ENCODE data around the gene C2CD4D.
"Not testable (repeated sequence)": the region's sequence is repeated elsewhere in the genome, so short reads cannot be mapped to it uniquely, and the experiment has no call there.

Gene C2CD4D

DNA sequence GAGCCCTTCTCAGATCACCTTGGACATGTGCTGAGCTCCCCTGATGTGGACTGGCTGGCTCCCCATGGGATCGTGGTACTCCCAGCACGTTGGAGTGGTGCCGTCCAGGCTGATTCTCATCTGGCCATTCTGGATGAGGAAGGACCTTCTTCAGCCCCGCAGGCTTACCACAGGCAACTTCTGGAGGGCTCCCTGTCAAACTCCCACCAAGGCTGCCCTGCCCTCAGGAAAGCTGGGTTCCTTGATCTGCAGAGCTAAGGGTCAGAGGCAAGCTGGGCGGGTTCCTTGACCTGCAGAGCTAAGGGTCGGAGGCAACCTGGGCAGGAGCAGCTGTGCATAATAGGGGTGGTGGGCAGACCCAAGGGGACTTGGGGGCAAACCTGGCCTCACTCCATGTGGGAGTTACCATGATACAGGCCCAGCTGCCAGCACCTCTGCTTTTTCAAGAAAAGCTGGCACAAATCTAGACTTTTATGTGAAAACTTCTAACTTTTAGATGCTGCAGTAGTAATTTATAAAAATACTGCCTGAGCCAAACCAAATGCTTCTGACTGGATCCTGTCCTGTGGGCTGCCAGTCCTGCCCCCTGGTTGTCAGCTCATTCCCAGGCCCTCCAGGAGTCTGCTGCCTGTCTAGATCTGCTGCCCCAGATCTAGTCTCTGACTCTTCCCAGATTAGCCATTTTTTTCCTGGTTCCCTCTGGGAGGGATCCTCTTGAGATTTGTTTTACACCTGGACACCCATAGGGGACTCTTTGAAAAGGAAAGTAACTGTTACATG, 19.5 kb upstream of the C2CD4D start:
- no peaks in the 10 kb centered on the region for H3K27me3 ChIP-seq (replicated peaks in 2 of 5; ENCODE audit: control insufficient read depth in 4 of 5, insufficient read depth in 5 of 5, low read length in 4 of 5)
- H3K36me3 ChIP-seq (ENCODE audit: control insufficient read depth in 4 of 4, insufficient read depth in 4 of 4, low read length in 3 of 4): no peaks in the 10 kb centered on the region
- no peaks in the 10 kb centered on the region for H3K9me3 ChIP-seq (ENCODE audit: control extremely low read depth in 1 of 5, control insufficient read depth in 4 of 5, insufficient read depth in 2 of 5, low read depth in 1 of 5, low read length in 4 of 5)
- H3K27ac ChIP-seq (ENCODE audit: insufficient read depth in 1 of 2, low read depth in 1 of 2, low read length in 2 of 2, poor library complexity in 1 of 2, severe bottlenecking in 2 of 2): no peak overlapping the region
- POLR2A ChIA-PET: no interaction called here
- H3K4me1 ChIP-seq (ENCODE audit: control extremely low read depth in 1 of 4, control insufficient read depth in 4 of 4, insufficient read depth in 4 of 4, low read length in 3 of 4): peaks cover 0 to 24% (median 2%) of the 10 kb centered on the region in 4 experiments
- WGBS (ENCODE audit: insufficient coverage): 98% methylated on average over 6 of the region's 6 CpGs
- CTCF ChIA-PET: interaction anchor here (1.0 to 2.9 kb wide), 9 partner anchors 9 to 61 kb away, joined by 3 to 10 read pairs (median 5); partner anchors contain the start of gene C2CD4D
- H3K4me3 ChIP-seq (ENCODE audit: control insufficient read depth in 1 of 7, extremely low read depth in 1 of 7, insufficient read depth in 4 of 7, low read depth in 2 of 7, low read length in 6 of 7): no peak overlapping the region
- DNase-seq: no peak

- H3K27ac ChIP-seq (ENCODE audit: insufficient read depth in 1 of 2, low read depth in 1 of 2, low read length in 2 of 2, poor library complexity in 1 of 2, severe bottlenecking in 2 of 2): no peak overlapping the region
Measured at GRCh38 chr1:151858030-151858746, 18.6 kb upstream of the C2CD4D start.

GRCh38 chr1:151855933-151856332, 16.3 kb upstream of the C2CD4D start:
- Histone ChIP-seq H3K9me3 (ENCODE audit: control extremely low read depth in 1 of 5, control insufficient read depth in 4 of 5, insufficient read depth in 2 of 5, low read depth in 1 of 5, low read length in 4 of 5) (no peaks in the 10 kb centered on the region), H3K4me3 (ENCODE audit: control insufficient read depth in 1 of 7, extremely low read depth in 1 of 7, insufficient read depth in 4 of 7, low read depth in 2 of 7, low read length in 6 of 7) (no peak overlapping the region), H3K4me1 (ENCODE audit: control extremely low read depth in 1 of 4, control insufficient read depth in 4 of 4, insufficient read depth in 4 of 4, low read length in 3 of 4) (peaks cover 0 to 24% (median 6%) of the 10 kb centered on the region in 4 experiments), H3K27me3 (replicated peaks in 2 of 5; ENCODE audit: control insufficient read depth in 4 of 5, insufficient read depth in 5 of 5, low read length in 4 of 5) (no peaks in the 10 kb centered on the region), H3K27ac (ENCODE audit: insufficient read depth in 1 of 2, low read depth in 1 of 2, low read length in 2 of 2, poor library complexity in 1 of 2, severe bottlenecking in 2 of 2) (no peak overlapping the region), H3K36me3 (ENCODE audit: control insufficient read depth in 4 of 4, insufficient read depth in 4 of 4, low read length in 3 of 4) (no peaks in the 10 kb centered on the region)
- WGBS (ENCODE audit: insufficient coverage): 68% methylated on average over 3 of the region's 4 CpGs
- POLR2A ChIA-PET: no interaction called here
- peak in 1 of 3 donors; percentile 53 for DNase-seq
- CTCF ChIA-PET: interaction anchor here (0.7 to 2.9 kb wide), 5 partner anchors 9 to 58 kb away, joined by 3 to 10 read pairs (median 4); no protein-coding TSS in a partner anchor

More at GRCh38 chr1:151858030-151858746, 18.6 kb upstream of the C2CD4D start:
- WGBS (ENCODE audit: insufficient coverage): no CpG with 5 or more reads among the region's 3 CpGs
- ChIA-PET CTCF (interaction anchor here (0.5 to 2.9 kb wide), 9 partner anchors 9 to 60 kb away, joined by 3 to 10 read pairs (median 5); partner anchors contain the start of gene C2CD4D), POLR2A (no interaction called here)
- no peaks in the 10 kb centered on the region for H3K27me3 ChIP-seq (replicated peaks in 2 of 5; ENCODE audit: control insufficient read depth in 4 of 5, insufficient read depth in 5 of 5, low read length in 4 of 5)
- H3K9me3 ChIP-seq (ENCODE audit: control extremely low read depth in 1 of 5, control insufficient read depth in 4 of 5, insufficient read depth in 2 of 5, low read depth in 1 of 5, low read length in 4 of 5): no peaks in the 10 kb centered on the region
- no peaks in the 10 kb centered on the region for H3K36me3 ChIP-seq (ENCODE audit: control insufficient read depth in 4 of 4, insufficient read depth in 4 of 4, low read length in 3 of 4)
- H3K4me3 ChIP-seq (ENCODE audit: control insufficient read depth in 1 of 7, extremely low read depth in 1 of 7, insufficient read depth in 4 of 7, low read depth in 2 of 7, low read length in 6 of 7): no peak overlapping the region
- peaks cover 0 to 24% (median 2%) of the 10 kb centered on the region in 4 experiments for H3K4me1 ChIP-seq (ENCODE audit: control extremely low read depth in 1 of 4, control insufficient read depth in 4 of 4, insufficient read depth in 4 of 4, low read length in 3 of 4)
- no peak for DNase-seq

DNA sequence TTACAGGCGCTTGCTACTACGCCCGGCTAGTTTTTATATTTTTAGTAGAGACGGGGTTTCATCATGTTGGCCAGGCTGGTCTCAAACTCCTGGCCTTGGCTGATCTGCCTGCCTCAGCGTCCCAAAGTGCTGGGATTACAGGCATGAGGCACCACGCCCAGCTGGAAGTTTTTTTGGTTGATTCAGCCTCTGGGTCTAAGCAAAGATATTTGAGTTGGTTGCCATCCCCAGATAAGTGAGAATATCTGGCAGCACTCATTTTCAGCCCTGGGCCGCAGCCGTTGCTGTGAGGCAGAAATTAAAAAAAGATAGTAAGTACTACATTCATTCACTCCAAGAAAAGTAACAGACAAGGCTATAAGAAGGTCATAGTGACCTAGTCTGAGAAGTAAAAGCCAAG, 15.9 kb upstream of the C2CD4D start:
- CTCF ChIA-PET: interaction anchor here (1.4 to 1.6 kb wide), 2 partner anchors 15 to 24 kb away, joined by 3 to 4 read pairs; no protein-coding TSS in a partner anchor
- H3K4me3 ChIP-seq (ENCODE audit: control insufficient read depth in 1 of 7, extremely low read depth in 1 of 7, insufficient read depth in 4 of 7, low read depth in 2 of 7, low read length in 6 of 7); H3K36me3 ChIP-seq (ENCODE audit: control insufficient read depth in 4 of 4, insufficient read depth in 4 of 4, low read length in 3 of 4); H3K27me3 ChIP-seq (replicated peaks in 2 of 5; ENCODE audit: control insufficient read depth in 4 of 5, insufficient read depth in 5 of 5, low read length in 4 of 5); H3K9me3 ChIP-seq (ENCODE audit: control extremely low read depth in 1 of 5, control insufficient read depth in 4 of 5, insufficient read depth in 2 of 5, low read depth in 1 of 5, low read length in 4 of 5); H3K27ac ChIP-seq (ENCODE audit: insufficient read depth in 1 of 2, low read depth in 1 of 2, low read length in 2 of 2, poor library complexity in 1 of 2, severe bottlenecking in 2 of 2); DNase-seq; POLR2A ChIA-PET: not testable (repeated sequence)
- H3K4me1 ChIP-seq (ENCODE audit: control extremely low read depth in 1 of 4, control insufficient read depth in 4 of 4, insufficient read depth in 4 of 4, low read length in 3 of 4): peaks cover 0 to 24% (median 6%) of the 10 kb centered on the region in 4 experiments
- 97% methylated on average over 6 of the region's 8 CpGs for WGBS (ENCODE audit: insufficient coverage)

- peaks cover 0 to 19% (median 9%) of the 10 kb centered on the region in 4 experiments for H3K4me1 ChIP-seq (ENCODE audit: control extremely low read depth in 1 of 4, control insufficient read depth in 4 of 4, insufficient read depth in 4 of 4, low read length in 3 of 4)
- no peak overlapping the region for H3K4me3 ChIP-seq (ENCODE audit: control insufficient read depth in 1 of 7, extremely low read depth in 1 of 7, insufficient read depth in 4 of 7, low read depth in 2 of 7, low read length in 6 of 7)
- POLR2A ChIA-PET: no interaction called here
- no peaks in the 10 kb centered on the region for H3K36me3 ChIP-seq (ENCODE audit: control insufficient read depth in 4 of 4, insufficient read depth in 4 of 4, low read length in 3 of 4)
- WGBS (ENCODE audit: insufficient coverage): 100% methylated on average over 3 of the region's 7 CpGs
- no peak for DNase-seq
- no peaks in the 10 kb centered on the region for H3K9me3 ChIP-seq (ENCODE audit: control extremely low read depth in 1 of 5, control insufficient read depth in 4 of 5, insufficient read depth in 2 of 5, low read depth in 1 of 5, low read length in 4 of 5)
- CTCF ChIA-PET: no interaction called here
- H3K27ac ChIP-seq (ENCODE audit: insufficient read depth in 1 of 2, low read depth in 1 of 2, low read length in 2 of 2, poor library complexity in 1 of 2, severe bottlenecking in 2 of 2): no peak overlapping the region
- no peaks in the 10 kb centered on the region for H3K27me3 ChIP-seq (replicated peaks in 2 of 5; ENCODE audit: control insufficient read depth in 4 of 5, insufficient read depth in 5 of 5, low read length in 4 of 5)
Measured at GRCh38 chr1:151854658-151855057, 15.0 kb upstream of the C2CD4D start.

DNA sequence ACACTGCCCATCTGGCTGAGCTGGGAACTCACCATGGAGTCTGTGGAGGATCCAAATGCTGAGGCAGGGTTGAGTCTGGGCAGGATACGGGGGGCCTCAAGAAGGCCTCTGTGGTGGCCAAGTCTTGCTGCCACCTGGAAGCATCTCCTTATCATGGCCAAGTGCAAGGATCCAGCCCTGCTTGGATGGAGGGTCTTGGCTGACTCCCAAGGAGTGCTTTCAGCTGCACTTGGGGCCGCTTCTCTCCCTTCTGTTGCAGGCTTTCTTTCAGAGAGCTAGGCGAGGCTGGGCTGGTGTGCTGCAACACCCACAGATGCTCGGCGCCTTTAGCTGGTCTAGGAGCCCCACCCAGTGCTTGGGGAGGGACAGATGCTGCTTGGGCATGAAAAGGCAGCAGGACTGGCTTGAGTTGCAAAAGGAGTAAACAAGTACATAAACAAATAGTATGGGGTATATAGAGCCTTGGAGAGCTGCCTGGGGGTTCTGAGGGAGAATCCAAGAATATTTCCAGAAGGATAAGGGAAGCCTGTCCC, 13.9 kb upstream of the C2CD4D start, which contains the start of gene THEM5:
TSS of gene THEM5 (minus strand) at position 302 of the 533 bp plus-strand sequence. CDS start at position 155, 147 bp downstream.
- Histone ChIP-seq H3K9me3 (ENCODE audit: control extremely low read depth in 1 of 5, control insufficient read depth in 4 of 5, insufficient read depth in 2 of 5, low read depth in 1 of 5, low read length in 4 of 5) (no peaks in the 10 kb centered on the region), H3K27me3 (replicated peaks in 2 of 5; ENCODE audit: control insufficient read depth in 4 of 5, insufficient read depth in 5 of 5, low read length in 4 of 5) (no peaks in the 10 kb centered on the region), H3K27ac (ENCODE audit: insufficient read depth in 1 of 2, low read depth in 1 of 2, low read length in 2 of 2, poor library complexity in 1 of 2, severe bottlenecking in 2 of 2) (no peak within 1 kb of the TSS), H3K4me1 (ENCODE audit: control extremely low read depth in 1 of 4, control insufficient read depth in 4 of 4, insufficient read depth in 4 of 4, low read length in 3 of 4) (peaks cover 0 to 29% (median 17%) of the 10 kb centered on the region in 4 experiments), H3K4me3 (ENCODE audit: control insufficient read depth in 1 of 7, extremely low read depth in 1 of 7, insufficient read depth in 4 of 7, low read depth in 2 of 7, low read length in 6 of 7) (no peak within 1 kb of the TSS), H3K36me3 (ENCODE audit: control insufficient read depth in 4 of 4, insufficient read depth in 4 of 4, low read length in 3 of 4) (no peaks in the 10 kb centered on the region)
- CTCF ChIA-PET: interaction anchor here (1.6 kb wide), 1 partner anchor 13 kb away, joined by 3 read pairs; no protein-coding TSS in a partner anchor
- POLR2A ChIA-PET: no interaction called here
- WGBS (ENCODE audit: insufficient coverage): 100% methylated on average over 5 of the region's 5 CpGs
- no peak for DNase-seq

Data from common myeloid progenitor, CD34-positive (primary cell).